ENCODE data around the gene A4GALT. TPM values are rescaled to one million over a fixed set of nuclear protein-coding genes. Genes with fewer than 3 reads are reported as not detected.

The A4GALT gene
- total and polyA plus RNA-seq, 10 of the 15 experiments (the other 5 are each of a cell fraction or from before 2014, with no cell fraction given) = 0.04 to 3.9 (median 2.3) TPM; not detected in 1

DNA sequence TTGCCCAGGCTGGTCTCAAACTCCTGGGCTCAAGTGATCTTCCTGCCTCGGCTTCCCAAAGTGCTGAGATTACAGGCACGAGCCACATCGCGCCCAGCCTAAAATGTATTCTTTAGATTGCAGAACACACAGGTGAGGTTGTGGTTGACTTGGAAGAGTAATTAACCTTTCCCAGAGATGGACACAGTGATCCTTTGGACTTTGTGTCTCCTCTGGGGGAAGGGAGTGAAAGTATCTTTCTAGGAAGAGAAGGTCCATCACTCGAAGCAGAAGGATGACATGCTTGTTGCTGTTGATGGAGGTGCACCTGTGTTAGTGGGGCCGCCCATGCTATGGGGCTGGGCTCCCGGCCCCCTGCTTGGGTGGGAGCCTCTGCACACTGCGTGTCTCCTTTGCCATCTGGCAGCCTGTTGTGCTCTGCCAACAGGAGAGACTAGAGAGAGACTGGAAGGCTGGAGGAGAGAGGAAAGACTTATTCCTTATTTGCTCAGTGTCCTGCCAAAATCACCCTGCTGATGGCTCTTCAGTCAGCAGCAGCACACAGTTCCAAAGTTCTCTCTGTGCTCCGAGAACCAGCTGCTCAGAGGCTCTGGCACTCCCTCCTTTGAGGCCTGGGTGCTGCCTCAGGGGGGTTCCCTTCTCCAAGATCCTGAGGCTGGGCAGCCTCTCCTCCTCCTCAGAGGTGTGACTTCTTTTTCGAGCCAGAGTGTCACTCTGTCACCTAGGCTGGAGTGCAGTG is 38.4 kb downstream of the A4GALT start:
- Histone ChIP-seq H3K79me2 (ENCODE audit: control insufficient read depth, insufficient read depth, low read length) (no peaks in the 10 kb centered on the region), H3K4me2 (ENCODE audit: control insufficient read depth, insufficient read depth) (no peak overlapping the region), H4K20me1 (ENCODE audit: control insufficient read depth, insufficient read depth) (no peaks in the 10 kb centered on the region), H3K27ac (ENCODE audit: control insufficient read depth, insufficient read depth) (no peak overlapping the region), H3K4me3 (no peak overlapping the region), H3K4me1 (ENCODE audit: control insufficient read depth, insufficient read depth, low read length) (no peaks in the 10 kb centered on the region), H3K9me3 (replicated peaks; ENCODE audit: control insufficient read depth, insufficient read depth, low read length) (peaks cover 18% of the 10 kb centered on the region; the same call in 2 of the 3 replicates), H3K36me3 (ENCODE audit: control insufficient read depth in 2 of 2, insufficient read depth in 2 of 2, low read length in 1 of 2) (no peaks in the 10 kb centered on the region), H3K27me3 (replicated peaks in 1 of 2; ENCODE audit: control insufficient read depth in 2 of 2, insufficient read depth in 2 of 2, low read length in 1 of 2) (no peaks in the 10 kb centered on the region), H2AFZ (ENCODE audit: control insufficient read depth, low read depth, low read length) (no peak overlapping the region), H3K9ac (ENCODE audit: control insufficient read depth, insufficient read depth, low read length) (no peak overlapping the region)
- in situ Hi-C loops (cut with MboI) (no loop called here), intact Hi-C loops (cut with micrococcal nuclease; ENCODE audit: unreplicated experiment) (no loop called here)
- SMC1A ChIA-PET (ENCODE audit: uncharacterized antibody, unreplicated experiment) = no interaction called here
- RAD21 ChIA-PET (ENCODE audit: unreplicated experiment) = interaction anchor here (1.1 kb wide), 1 partner anchor 15 kb away, joined by 5 read pairs; no protein-coding TSS in a partner anchor
- no peak for TF ChIP-seq SPI1 (IDR thresholded peaks at IDR 0.05; ENCODE audit: borderline replicate concordance, insufficient read depth, low read depth, low read length)
- no peak for TF ChIP-seq PRDM15 (CRISPR knock-in tag; IDR thresholded peaks at IDR 0.05)
- TF ChIP-seq BCLAF1 (IDR thresholded peaks at IDR 0.05) = no peak
- TF ChIP-seq MTA2 (IDR thresholded peaks at IDR 0.05; ENCODE audit: low read depth) = no peak
- TF ChIP-seq TCF7 (IDR thresholded peaks at IDR 0.05; ENCODE audit: borderline replicate concordance) = no peak
- TF ChIP-seq TARDBP (IDR thresholded peaks at IDR 0.05; ENCODE audit: borderline replicate concordance) = no peak
- TF ChIP-seq FOXK2 (IDR thresholded peaks at IDR 0.05) = no peak
- TF ChIP-seq RBBP5 (conservative IDR thresholded peaks at IDR 0.05) = no peak
- no peak for TF ChIP-seq MEF2A (IDR thresholded peaks at IDR 0.05; ENCODE audit: insufficient read depth, low read depth, low read length)
- TF ChIP-seq SREBF1 (IDR thresholded peaks at IDR 0.05; ENCODE audit: low read length) = no peak
- no peak for TF ChIP-seq TAF1 (IDR thresholded peaks at IDR 0.05; ENCODE audit: borderline replicate concordance, low read depth, low read length)
- no peak for TF ChIP-seq HCFC1 (IDR thresholded peaks at IDR 0.05; ENCODE audit: low read length)
- TF ChIP-seq HDGF (IDR thresholded peaks at IDR 0.05) = no peak
- TF ChIP-seq ASH2L (IDR thresholded peaks at IDR 0.05; ENCODE audit: borderline replicate concordance, low read depth) = no peak
- no peak for TF ChIP-seq POLR2AphosphoS5 (IDR thresholded peaks at IDR 0.05; ENCODE audit: low read length)
- no peak for TF ChIP-seq BRCA1 (IDR thresholded peaks at IDR 0.05; ENCODE audit: low read depth, low read length)
- TF ChIP-seq SREBF2 (IDR thresholded peaks at IDR 0.05; ENCODE audit: low read length) = no peak
- no peak for TF ChIP-seq SRF (IDR thresholded peaks at IDR 0.05; ENCODE audit: low read depth in 2 of 2, low read length in 2 of 2)
- no peak for TF ChIP-seq ZNF207 (IDR thresholded peaks at IDR 0.05; ENCODE audit: borderline replicate concordance)
- TF ChIP-seq POLR2A (IDR thresholded peaks at IDR 0.05; ENCODE audit: low read depth, low read length) = no peak
- POLR2A ChIA-PET = interaction anchor here (0.5 to 0.7 kb wide), 2 partner anchors 38 to 503 kb away, joined by 3 read pairs; partner anchors contain the start of gene A4GALT
- DNase-seq (ENCODE audit: low read depth, low spot score) (no peak), FAIRE-seq (no peak), ATAC-seq (no peak)
- 44% methylated on average over 10 of the region's 10 CpGs for WGBS (ENCODE audit: insufficient coverage, insufficient replicate concordance, low lambda C conversion rate, missing lambda C conversion rate)
- CTCF ChIA-PET = interaction anchor here (1.3 kb wide), 1 partner anchor 16 kb away, joined by 3 read pairs; no protein-coding TSS in a partner anchor
- no TSS peak for BruUV-seq (replicated peaks)
